ENCODE results near the gene SYT9.

The SYT9 gene

DNA sequence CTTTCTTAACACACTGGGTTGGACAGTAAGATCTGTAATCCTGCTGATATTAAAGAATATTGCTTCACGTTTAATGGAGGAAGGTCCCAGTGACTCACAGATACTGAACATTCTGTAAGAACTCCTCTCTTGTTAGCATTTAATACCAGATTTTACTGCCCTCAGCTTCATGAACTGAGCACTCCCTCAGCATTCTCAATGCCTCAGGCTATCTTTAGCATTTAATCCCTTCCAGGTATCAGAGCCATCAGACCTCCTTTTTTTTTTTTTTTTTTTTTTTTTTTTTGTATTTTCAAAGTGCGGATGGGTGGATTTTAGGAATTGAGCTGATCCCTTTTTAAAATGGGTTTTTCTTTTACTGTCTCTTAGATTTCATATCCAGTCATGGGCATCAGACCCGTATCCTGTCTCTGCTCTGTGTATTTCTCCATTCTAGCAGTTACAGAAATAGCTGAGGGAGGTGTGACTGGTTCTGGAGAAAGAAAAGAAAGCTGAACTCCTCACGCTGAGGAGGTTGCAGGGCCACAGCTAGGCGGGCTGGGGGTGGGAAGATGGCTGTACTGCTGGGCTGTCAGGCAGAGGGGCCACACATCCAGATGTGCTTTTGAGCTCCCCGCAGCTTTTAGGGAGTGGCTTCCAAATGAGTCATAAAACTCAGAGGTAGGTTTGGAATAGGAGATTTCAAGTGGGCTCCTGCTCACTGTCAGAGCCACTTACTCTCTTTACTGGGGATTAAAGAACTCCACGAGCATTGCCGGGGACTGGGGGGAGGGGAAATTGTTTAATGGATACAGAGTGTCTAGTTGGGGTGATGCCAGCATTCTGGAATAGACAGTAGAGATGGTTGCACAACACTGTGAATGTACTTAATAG is 97.0 kb downstream of the SYT9 start:
- Mint-ChIP-seq H3K27me3 (peaks cover 28% of the 10 kb centered on the region), H3K4me1 (no peaks in the 10 kb centered on the region), H3K4me3 (no peak overlapping the region), H3K27ac (no peak overlapping the region), H3K9me3 (no peaks in the 10 kb centered on the region), H3K36me3 (no peaks in the 10 kb centered on the region)
- no peak for ATAC-seq

DNA sequence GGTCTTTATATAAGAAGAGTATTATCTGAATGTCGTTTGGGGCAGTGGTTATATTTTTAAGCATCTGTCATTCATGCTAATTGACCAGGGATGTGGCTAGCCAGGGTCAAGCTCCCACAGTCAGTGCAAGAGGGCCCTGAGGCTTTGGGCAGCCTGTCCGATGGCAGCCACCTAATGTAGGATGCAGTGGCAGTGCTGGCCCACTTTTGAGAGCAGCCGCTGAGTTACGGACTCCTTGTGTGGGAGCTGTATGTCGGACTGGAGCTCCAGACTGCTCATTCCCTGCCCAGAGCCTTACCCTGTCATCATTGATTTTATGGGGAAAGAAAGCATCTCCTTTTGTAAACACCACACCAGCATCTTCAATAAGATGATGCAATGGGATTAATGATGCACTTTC is 99.5 kb downstream of the SYT9 start:
- Mint-ChIP-seq H3K9me3 (no peaks in the 10 kb centered on the region), H3K27me3 (peaks cover 2% of the 10 kb centered on the region), H3K36me3 (no peaks in the 10 kb centered on the region), H3K4me1 (no peaks in the 10 kb centered on the region), H3K4me3 (no peak overlapping the region), H3K27ac (no peak overlapping the region)
- no peak for ATAC-seq

DNA sequence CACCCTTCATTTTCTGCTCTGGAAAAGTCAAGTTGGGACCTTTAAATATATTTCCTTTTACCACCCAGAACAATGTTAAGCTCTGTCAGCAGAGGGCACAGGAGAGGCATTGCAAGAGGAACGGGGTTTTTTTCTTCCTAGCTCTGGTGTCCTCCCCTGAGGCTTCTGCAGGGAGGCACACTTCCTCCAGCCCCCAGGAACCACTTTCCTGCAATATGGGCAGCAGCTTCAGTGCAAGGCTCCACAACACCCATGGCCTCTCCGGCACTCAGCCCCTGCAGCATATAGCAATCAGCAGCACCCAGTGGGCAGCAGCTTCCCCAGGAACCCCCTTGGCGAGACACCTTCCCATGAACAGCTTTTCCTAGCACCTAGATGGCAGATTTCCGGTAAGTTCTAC is 101.4 kb downstream of the SYT9 start:
- Mint-ChIP-seq H3K27ac (no peak overlapping the region), H3K4me1 (no peaks in the 10 kb centered on the region), H3K4me3 (no peak overlapping the region), H3K9me3 (no peaks in the 10 kb centered on the region), H3K36me3 (no peaks in the 10 kb centered on the region), H3K27me3 (no peaks in the 10 kb centered on the region)
- peak; percentile 60 for ATAC-seq

DNA sequence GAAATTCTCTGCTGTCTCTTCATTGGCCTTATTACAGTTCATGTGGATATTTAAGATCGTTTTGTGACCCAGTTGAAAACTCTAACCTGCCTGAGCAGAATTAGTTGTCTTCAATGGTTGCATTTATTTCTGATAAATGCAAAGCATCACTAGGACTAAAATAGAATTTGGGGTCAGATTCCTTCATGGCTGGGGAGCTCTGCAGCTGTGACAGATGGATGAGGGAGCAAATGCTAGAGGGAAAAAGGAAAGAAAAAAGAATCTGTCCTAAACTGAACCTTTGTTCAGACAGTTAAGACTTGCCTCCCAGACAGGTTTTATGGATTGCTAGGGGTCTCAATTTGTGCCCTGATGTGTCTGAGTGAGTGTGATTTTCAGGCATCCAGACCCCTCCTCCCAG is 113.0 kb downstream of the SYT9 start:
- Mint-ChIP-seq H3K9me3 (no peaks in the 10 kb centered on the region), H3K4me1 (no peaks in the 10 kb centered on the region), H3K36me3 (no peaks in the 10 kb centered on the region), H3K27ac (no peak overlapping the region), H3K4me3 (no peak overlapping the region), H3K27me3 (peaks cover 9% of the 10 kb centered on the region)
- ATAC-seq = no peak

DNA sequence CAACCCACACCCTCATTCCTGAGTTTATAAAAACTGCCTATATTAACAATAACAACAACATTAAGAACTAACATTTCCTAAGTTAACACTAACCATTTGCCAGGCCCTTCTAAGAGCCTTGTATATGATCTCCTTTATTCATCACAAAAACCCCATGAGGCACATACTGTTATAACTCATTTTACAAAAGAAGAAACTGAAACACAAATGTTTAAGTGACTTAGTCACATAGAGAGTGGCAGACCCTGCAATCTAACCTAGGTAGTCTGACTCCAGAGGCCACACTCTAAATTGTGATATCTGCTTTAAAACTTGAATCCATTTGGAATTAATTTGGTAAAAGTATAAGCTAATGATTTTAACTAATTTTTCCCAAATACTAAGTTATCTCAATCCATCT is 116.1 kb downstream of the SYT9 start:
- Mint-ChIP-seq H3K4me3 (no peak overlapping the region), H3K36me3 (peaks cover 5% of the 10 kb centered on the region), H3K4me1 (no peaks in the 10 kb centered on the region), H3K27me3 (peaks cover 17% of the 10 kb centered on the region), H3K27ac (no peak overlapping the region), H3K9me3 (peaks cover 7% of the 10 kb centered on the region)
- no peak for ATAC-seq

DNA sequence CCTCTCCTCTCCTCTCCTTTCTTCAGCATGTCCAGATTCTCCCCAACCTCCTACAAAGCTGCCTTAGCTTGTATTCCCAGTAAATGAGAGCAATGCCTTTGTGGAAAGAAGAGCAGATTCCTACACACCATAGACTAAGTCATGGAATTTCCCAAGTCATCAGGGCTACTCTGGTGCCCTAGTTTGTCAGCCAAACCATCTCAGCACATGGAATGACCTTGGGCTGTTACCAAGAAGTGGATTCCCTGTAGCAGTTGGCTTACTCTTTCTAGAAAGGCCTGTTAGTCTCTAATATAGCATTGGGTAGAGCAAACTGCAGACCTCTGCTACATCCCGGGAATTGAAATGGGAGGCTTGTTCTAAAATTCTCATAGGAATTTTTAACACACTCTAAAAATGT is 124.7 kb downstream of the SYT9 start:
- Mint-ChIP-seq H3K27me3 (peaks cover 73% of the 10 kb centered on the region), H3K27ac (no peak overlapping the region), H3K36me3 (peaks cover 5% of the 10 kb centered on the region), H3K4me1 (peaks cover 2% of the 10 kb centered on the region), H3K9me3 (peaks cover 20% of the 10 kb centered on the region), H3K4me3 (no peak overlapping the region)
- ATAC-seq = no peak

DNA sequence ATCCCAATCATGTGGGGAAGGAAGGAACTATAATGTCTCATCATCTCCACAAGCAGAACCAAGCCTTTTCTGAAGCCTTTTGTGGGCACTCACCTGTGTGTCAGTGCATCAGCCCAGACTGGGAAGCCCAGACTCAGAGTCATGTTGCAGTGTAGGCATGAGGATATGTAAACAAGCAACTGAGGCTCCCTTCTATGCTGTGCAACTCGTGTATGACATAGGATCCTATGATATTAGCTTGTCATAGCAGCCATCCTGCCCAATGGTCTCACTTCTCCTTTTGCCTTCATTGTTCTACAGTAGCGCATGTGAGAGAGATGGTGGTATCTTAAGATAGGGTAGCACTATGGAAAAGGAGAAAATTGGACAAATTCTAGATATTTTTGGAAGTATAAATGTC is 130.2 kb downstream of the SYT9 start:
- no peak overlapping the region for H3K4me3 Mint-ChIP-seq
- H3K27me3 Mint-ChIP-seq = peaks cover 24% of the 10 kb centered on the region
- H3K27ac Mint-ChIP-seq = no peak overlapping the region
- H3K4me1 Mint-ChIP-seq = peaks cover 18% of the 10 kb centered on the region
- H3K9me3 Mint-ChIP-seq = peaks cover 3% of the 10 kb centered on the region
- ATAC-seq = peak; percentile 81
- no peaks in the 10 kb centered on the region for H3K36me3 Mint-ChIP-seq

DNA sequence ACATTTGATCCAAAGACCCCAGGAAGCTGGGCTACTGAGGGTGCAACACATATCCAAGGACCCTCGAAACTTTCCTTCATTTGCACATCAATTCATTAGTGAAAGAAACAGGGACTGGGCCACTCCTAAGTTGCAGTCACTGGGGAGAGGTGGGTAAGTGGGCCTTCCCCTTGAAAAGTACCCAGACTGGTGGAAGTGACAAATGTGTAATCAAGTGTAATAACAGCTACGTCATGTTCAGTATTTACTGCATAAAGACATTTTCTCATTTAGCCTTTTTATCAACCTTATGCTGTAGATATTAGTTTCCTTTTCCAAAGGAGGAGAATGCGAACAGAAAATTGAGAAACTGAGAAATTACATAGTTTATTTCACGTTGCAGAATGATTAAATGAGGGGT is 131.7 kb downstream of the SYT9 start:
- ATAC-seq = peak; percentile 67
- H3K27ac Mint-ChIP-seq = no peak overlapping the region
- no peak overlapping the region for H3K4me3 Mint-ChIP-seq
- H3K27me3 Mint-ChIP-seq = peaks cover 11% of the 10 kb centered on the region
- no peaks in the 10 kb centered on the region for H3K36me3 Mint-ChIP-seq
- H3K4me1 Mint-ChIP-seq = peaks cover 18% of the 10 kb centered on the region
- peaks cover 3% of the 10 kb centered on the region for H3K9me3 Mint-ChIP-seq

DNA sequence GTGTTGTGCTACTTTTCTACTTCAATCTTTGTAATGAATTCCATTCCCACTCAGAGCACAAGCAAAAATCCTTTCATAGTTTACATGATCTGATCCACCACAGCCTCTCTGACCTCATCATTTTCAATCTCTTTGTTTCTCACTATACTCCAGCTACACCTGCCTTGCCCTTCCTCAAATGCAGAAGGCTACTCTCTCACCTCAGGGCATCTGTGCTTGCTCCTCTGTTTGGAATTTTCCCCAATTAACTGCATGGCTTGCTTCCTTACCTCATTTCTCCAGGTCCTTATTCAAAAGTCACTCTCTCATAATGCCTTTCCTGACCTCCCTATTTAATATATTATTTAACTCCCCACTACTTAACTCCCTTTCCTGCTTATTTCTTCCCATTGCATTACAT is 133.0 kb downstream of the SYT9 start:
- ATAC-seq = no peak
- Mint-ChIP-seq H3K27me3 (peaks cover 4% of the 10 kb centered on the region), H3K9me3 (peaks cover 3% of the 10 kb centered on the region), H3K27ac (no peak overlapping the region), H3K4me3 (no peak overlapping the region), H3K4me1 (peaks cover 18% of the 10 kb centered on the region), H3K36me3 (no peaks in the 10 kb centered on the region)

DNA sequence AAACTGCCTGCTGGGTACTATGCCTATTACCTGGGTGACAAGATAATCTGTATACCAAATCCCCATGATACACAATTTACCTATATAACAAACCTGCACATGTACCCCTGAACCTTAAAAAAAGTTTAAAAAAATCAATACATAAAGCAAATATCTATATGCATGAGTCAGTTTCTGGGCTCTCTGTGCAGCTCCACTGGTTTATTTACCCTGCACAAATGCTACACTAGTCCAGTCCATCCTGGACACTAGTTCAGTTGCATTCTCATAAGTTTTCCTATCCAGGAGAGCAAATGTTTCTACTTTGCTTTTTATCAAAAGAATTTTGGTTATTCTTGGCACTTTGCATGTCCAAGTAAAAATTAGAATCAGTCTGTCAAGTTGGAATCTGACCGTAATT is 133.8 kb downstream of the SYT9 start:
- Mint-ChIP-seq H3K27me3 (no peaks in the 10 kb centered on the region), H3K4me1 (peaks cover 18% of the 10 kb centered on the region), H3K9me3 (no peaks in the 10 kb centered on the region), H3K27ac (no peak overlapping the region), H3K36me3 (no peaks in the 10 kb centered on the region), H3K4me3 (no peak overlapping the region)
- ATAC-seq = no peak

DNA sequence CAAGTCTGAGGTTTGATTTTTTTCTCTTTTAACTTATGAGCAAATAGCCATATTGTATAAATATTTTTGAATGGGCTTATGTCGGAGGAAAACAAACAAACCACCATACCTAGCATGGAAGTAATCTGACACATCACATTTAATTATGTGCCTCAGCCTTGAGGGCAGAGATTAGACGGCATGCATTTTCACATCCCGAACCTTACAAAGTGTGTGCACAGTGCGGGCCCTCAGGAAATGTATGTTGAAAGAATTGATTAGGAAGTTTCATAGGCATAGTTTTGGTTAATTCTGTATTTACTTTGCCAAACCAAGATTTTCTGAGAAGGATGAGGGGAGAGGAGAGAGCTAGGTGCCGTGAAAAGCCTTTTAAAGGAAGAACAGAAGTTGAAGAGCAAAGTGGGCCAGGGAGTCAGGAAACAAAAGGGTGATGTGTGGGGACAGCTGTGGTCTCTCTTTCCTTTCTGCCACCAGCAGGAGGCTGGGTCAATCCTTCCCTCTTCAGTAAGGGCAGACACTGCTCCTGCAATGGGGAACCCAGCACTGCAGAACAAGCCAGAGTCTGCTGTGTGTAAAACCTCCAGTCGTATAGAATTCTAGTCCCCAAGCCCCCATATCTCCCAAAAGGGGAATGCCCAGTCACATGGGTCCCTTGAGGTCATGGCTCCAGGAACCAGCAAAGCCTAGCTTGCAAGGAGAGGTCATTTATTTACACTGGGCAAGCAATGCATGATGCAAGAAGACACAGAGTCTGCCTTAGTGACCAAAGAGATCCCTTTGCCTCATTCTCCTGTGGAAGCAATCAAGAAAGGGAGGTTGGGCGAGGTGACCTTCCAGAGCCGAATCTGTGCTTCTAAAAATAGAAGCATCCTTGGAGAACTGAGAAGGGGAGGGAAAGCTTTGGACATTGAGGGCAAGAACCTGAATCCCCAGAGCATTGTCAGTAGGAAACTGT is 162.5 kb downstream of the SYT9 start:
- Mint-ChIP-seq H3K4me3 (no peak overlapping the region), H3K4me1 (no peaks in the 10 kb centered on the region), H3K9me3 (peaks cover 3% of the 10 kb centered on the region), H3K27ac (no peak overlapping the region), H3K36me3 (peaks cover 11% of the 10 kb centered on the region), H3K27me3 (peaks cover 51% of the 10 kb centered on the region)
- no peak for ATAC-seq

DNA sequence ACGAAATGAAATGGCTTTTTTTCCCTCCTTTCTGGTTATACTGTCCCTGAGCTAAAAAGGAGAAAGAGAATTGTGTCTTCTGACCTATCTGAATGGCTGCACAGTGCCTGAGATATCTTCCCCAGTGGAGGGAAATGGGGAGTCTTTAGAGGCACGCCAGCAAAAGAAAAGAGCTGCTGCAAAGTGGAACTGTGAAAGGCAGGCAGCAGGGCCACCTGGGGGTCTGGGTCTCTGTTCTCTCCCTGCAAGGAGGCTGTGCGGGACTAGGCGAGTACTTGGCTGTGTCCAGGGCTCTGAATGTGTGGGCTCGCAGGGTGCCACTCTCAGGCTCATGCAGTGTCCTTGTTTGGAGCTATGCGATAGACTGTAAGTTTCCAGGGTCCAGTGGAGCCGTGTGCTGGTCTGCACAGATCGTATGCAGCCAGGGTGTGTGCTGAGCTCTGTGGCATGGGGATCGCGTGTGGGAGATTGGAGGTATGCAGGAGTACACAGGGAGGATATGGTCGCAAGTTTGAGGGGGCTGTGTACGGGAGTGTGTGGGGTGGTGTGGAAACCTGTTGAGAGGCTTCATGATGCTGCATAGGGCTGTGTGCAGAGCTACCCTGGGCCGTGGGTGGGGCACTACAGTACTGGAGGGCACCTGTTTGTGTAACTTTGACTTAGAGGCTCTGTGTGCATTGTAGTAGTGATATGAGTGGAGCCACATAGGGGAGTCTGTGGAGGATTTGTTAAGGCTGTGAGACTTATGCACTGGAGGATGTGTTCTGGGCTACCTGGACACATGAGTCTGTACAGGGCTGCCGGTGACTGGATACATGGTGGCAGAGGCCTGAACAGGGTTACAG is 163.5 kb downstream of the SYT9 start:
- Mint-ChIP-seq H3K4me1 (no peaks in the 10 kb centered on the region), H3K4me3 (no peak overlapping the region), H3K27me3 (peaks cover 42% of the 10 kb centered on the region), H3K36me3 (peaks cover 11% of the 10 kb centered on the region), H3K9me3 (peaks cover 3% of the 10 kb centered on the region), H3K27ac (no peak overlapping the region)
- ATAC-seq = no peak

DNA sequence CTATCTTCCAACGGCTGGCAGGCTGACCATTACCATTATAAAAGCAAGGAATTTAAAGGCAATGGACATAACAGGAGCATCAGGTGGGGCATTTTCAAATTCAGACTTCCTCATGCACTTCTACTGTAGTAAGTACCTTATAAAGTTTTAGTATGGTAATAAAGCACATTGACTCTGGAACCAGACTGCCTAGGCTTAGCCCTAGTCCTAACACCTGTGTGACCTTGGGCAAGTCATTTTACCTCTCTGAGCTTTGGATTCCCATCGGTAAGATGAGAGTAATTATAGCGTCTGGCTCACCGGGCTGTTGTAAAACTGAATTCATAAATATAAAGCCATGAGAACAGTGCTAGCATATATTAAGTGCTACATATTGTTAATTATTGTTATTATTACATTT is 164.4 kb downstream of the SYT9 start:
- ATAC-seq = no peak
- H3K9me3 Mint-ChIP-seq = peaks cover 2% of the 10 kb centered on the region
- H3K4me3 Mint-ChIP-seq = no peak overlapping the region
- peaks cover 38% of the 10 kb centered on the region for H3K27me3 Mint-ChIP-seq
- no peak overlapping the region for H3K27ac Mint-ChIP-seq
- peaks cover 11% of the 10 kb centered on the region for H3K36me3 Mint-ChIP-seq
- no peaks in the 10 kb centered on the region for H3K4me1 Mint-ChIP-seq

DNA sequence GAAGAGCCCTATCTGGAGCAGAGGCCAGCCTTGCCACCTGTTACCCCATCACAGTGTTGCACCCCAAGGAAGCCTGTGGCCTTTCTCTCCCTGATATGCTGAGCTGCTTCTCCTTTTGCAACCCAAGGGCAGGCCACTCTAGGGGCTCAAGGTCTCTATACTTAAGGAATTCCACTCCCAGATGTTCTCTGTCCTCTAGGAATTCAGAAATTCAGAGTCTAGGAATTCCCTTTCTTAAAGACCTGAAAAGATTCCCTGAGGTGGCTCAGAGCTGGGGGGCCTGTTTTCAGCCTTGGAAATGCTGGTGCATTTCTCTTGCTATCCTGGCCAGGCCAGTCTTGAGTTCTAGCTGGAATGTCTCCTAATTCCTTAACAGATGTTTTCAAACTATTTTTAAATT is 165.6 kb downstream of the SYT9 start:
- Mint-ChIP-seq H3K27me3 (peaks cover 28% of the 10 kb centered on the region), H3K4me1 (peaks cover 1% of the 10 kb centered on the region)

DNA sequence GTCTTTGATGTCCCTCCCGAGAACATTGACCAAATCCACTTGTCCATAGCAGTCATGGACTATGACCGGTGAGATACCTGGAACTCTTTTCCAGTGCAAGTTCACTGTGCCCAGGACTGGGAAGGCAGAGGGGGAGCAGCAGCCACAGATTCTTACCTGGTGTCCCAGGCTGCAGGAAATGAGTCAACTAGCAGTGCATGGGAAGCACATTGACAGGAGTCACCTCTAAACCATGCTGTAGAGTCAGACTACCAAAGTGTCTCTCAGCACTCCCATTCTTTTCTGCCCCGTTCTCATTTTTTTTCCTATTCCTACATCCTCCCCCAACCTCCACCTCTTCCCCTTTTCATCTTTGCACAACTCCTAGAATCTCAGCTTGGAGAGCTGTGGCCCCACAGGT is 166.4 kb downstream of the SYT9 start:
- H3K36me3 Mint-ChIP-seq = peaks cover 4% of the 10 kb centered on the region
- peaks cover 9% of the 10 kb centered on the region for H3K4me1 Mint-ChIP-seq
- no peak overlapping the region for H3K27ac Mint-ChIP-seq
- ATAC-seq = no peak
- H3K27me3 Mint-ChIP-seq = peaks cover 24% of the 10 kb centered on the region
- H3K4me3 Mint-ChIP-seq = no peak overlapping the region
- H3K9me3 Mint-ChIP-seq = no peaks in the 10 kb centered on the region

More for the DNA sequence above, 165.6 kb downstream of the SYT9 start:
- no peaks in the 10 kb centered on the region for H3K9me3 Mint-ChIP-seq
- peaks cover 8% of the 10 kb centered on the region for H3K36me3 Mint-ChIP-seq
- no peak for ATAC-seq
- H3K4me3 Mint-ChIP-seq = no peak overlapping the region
- no peak overlapping the region for H3K27ac Mint-ChIP-seq

Measured in stimulated activated memory B cell treated with anti-CD40 and anti-IgM and Interleukin-4, amounts not matched to agents 10 μg/mL and 1 μg/mL and 100 μg/mL, for 72 hours (primary cell).